Activated naive CD8-positive, alpha-beta T cell (primary cell): Measurements from ENCODE around the gene ARHGEF6.

Experiments used
- H3K27ac Mint-ChIP-seq: one replicate; pipeline ENCODE4 v1.8.0; 2021; ENCODE audit warnings: mixed read lengths
- H3K27me3 Mint-ChIP-seq: one replicate; pipeline ENCODE4 v1.8.0; 2021; ENCODE audit warnings: mixed read lengths
- H3K36me3 Mint-ChIP-seq: one replicate; pipeline ENCODE4 v1.8.0; 2021; ENCODE audit warnings: mixed read lengths
- H3K4me1 Mint-ChIP-seq: one replicate; pipeline ENCODE4 v1.8.0; 2021; ENCODE audit warnings: low read depth, mixed read lengths
- H3K4me3 Mint-ChIP-seq: one replicate; pipeline ENCODE4 v1.8.0; 2021; ENCODE audit warnings: mild to moderate bottlenecking, mixed read lengths
- H3K9me3 Mint-ChIP-seq: one replicate; pipeline ENCODE4 v1.8.0; 2021; ENCODE audit warnings: low read depth, mixed read lengths

The ARHGEF6 gene

DNA sequence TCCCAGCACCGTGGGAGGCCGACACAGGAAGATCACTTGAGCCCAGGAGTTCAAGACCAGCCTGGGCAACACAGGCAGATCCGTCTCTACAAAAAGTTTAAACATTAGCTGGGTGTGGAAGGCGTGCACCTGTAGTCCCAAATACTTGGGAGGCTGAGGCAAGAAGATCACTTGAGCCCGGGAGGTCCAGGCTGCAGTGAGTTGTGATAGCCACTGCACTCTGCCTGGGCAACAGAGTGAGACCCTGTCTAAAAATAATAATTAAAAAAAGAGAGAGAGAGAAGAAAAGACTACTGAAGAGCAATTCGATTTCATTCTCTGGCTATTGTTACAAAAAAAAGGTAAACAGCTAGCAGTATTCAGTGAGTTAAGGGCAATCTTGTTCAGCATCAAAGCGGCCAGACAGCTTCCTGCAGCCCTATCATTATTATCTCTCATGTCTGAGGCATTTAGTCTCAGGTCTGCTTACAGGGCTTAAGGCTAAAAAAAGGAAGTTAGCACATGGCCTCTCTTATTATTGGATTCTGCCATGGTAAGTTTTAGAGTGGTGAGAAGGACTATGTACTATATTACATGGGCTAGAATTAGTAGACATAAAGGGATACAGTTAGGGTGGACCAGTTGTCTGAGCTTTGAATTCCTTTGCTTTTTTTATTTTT, 37.9 kb downstream of the ARHGEF6 start:
- Mint-ChIP-seq H3K4me3 (no peak overlapping the region), H3K27ac (peak overlapping the region; percentile 90), H3K36me3 (peaks cover 17% of the 10 kb centered on the region), H3K27me3 (no peaks in the 10 kb centered on the region), H3K9me3 (no peaks in the 10 kb centered on the region), H3K4me1 (peaks cover 69% of the 10 kb centered on the region)

DNA sequence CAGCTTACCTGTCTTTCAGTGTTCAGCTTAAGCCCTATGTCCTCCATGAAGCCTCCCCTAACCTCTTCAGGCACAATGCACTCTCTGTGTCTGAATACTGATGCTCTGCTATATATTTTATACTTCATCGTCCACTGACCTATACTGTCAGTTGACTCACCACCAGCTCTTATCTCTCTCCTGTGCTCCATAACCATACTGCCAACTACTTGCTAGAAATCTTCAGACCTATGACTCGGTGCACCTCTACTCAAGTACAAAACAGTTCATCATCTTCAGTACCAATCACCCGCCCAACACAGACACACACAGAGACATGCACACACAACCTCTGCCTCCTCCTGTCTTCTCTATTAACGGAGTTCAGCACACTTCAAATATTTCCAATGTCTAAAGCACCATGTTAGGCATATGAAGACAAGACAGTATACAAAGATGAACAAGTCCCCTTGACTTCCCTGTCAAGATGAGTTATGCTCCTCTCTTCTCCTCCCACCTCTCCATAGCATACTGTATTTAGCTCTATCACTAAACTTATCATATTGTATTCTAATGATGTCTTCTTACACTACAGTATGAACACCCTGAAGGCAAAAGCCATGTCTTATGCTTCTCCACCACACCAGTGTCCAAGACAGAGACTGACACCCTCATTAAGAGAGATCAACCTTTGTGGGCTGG, 42.5 kb downstream of the ARHGEF6 start:
- Mint-ChIP-seq H3K27ac (peak overlapping the region; percentile 76), H3K9me3 (no peaks in the 10 kb centered on the region), H3K4me1 (peaks cover 47% of the 10 kb centered on the region)

DNA sequence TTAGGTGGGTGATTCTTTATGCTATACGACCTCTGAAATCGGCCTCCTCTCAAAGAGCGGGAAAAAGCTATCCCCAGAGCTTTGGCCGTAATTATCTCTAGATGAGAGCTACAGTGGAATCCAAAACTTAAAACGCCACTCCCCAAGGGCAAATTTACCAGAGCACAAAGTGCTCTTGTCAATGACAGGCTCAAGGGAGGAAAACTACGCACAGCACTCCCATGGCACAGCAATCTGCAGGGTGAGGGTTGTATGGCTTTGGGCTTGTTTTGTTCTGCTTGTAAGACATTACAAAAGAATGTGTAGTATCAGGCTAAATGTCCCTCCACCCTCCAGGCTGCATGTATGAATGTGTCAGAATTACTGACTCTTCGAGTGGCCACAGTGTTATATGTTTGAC, 44.0 kb downstream of the ARHGEF6 start:
- Mint-ChIP-seq H3K9me3 (no peaks in the 10 kb centered on the region), H3K4me3 (no peak overlapping the region), H3K36me3 (peaks cover 7% of the 10 kb centered on the region), H3K4me1 (peaks cover 46% of the 10 kb centered on the region), H3K27me3 (no peaks in the 10 kb centered on the region), H3K27ac (no peak overlapping the region)

More for the DNA sequence above, 42.5 kb downstream of the ARHGEF6 start:
- no peak overlapping the region for H3K4me3 Mint-ChIP-seq
- peaks cover 7% of the 10 kb centered on the region for H3K36me3 Mint-ChIP-seq
- H3K27me3 Mint-ChIP-seq: no peaks in the 10 kb centered on the region

DNA sequence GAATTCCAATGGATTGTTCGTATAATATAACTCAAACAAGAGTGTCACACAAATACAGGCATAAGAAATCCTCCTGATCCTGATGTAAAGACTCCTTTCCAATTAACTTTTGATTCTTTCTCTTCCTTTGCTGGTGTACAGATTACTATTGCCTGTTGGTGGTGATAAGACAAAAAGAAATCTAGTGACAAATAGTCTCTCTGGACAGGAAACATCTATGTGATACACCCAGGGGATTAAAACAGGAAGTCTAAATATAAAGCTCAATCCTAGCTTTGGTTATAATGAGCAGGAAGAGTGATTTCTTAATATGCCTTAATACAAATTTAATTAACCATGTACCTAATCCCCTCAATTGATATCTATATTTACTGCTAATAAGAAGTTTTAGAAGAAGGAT, 45.1 kb downstream of the ARHGEF6 start:
- Mint-ChIP-seq H3K27ac (peak overlapping the region; percentile 46), H3K4me1 (peaks cover 57% of the 10 kb centered on the region), H3K27me3 (no peaks in the 10 kb centered on the region), H3K9me3 (no peaks in the 10 kb centered on the region), H3K4me3 (no peak overlapping the region), H3K36me3 (peaks cover 10% of the 10 kb centered on the region)

DNA sequence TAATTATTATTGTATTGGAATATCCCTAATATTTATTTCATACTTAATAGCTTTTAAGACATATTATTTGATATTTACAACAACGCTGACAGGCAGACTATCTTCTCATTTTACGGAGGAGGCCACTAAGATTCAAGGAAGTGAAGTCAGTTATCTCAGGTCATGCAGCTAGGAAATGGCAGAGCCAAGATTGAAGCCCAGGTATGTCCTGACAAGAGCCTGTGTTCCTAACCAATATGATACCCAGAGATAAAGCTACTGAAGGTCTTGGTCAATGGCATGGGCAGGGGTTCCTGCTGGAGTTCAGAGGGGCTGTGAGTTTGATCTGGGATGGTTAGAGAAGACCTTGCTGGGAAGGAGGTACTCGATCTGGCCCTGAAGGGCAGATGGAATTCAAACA, 47.1 kb downstream of the ARHGEF6 start:
- Mint-ChIP-seq H3K4me1 (peaks cover 54% of the 10 kb centered on the region), H3K27me3 (no peaks in the 10 kb centered on the region), H3K27ac (peak overlapping the region; percentile 50), H3K9me3 (no peaks in the 10 kb centered on the region), H3K36me3 (peaks cover 10% of the 10 kb centered on the region), H3K4me3 (no peak overlapping the region)

DNA sequence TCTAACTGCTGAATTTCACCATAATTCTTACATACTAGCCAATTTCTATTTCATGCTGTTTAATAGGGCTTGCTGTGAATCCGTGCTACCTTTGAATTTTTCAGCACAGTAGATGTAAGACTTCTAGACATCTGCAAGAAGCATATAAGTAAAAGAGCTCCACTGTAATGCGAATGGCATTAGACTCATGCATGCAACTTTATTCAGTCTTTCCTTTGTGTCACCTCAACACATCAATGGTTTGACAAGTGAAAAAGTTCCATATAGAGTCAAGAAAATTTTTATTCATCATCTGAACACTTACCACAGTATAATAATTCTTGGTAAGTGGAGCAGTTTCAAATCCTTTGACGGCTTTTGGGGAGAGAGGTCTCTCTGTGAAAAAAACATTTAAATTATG, 48.9 kb downstream of the ARHGEF6 start:
- Mint-ChIP-seq H3K27me3 (no peaks in the 10 kb centered on the region), H3K9me3 (no peaks in the 10 kb centered on the region), H3K27ac (peak overlapping the region; percentile 86), H3K36me3 (peaks cover 6% of the 10 kb centered on the region), H3K4me1 (peaks cover 55% of the 10 kb centered on the region), H3K4me3 (peak overlapping the region; percentile 64)

DNA sequence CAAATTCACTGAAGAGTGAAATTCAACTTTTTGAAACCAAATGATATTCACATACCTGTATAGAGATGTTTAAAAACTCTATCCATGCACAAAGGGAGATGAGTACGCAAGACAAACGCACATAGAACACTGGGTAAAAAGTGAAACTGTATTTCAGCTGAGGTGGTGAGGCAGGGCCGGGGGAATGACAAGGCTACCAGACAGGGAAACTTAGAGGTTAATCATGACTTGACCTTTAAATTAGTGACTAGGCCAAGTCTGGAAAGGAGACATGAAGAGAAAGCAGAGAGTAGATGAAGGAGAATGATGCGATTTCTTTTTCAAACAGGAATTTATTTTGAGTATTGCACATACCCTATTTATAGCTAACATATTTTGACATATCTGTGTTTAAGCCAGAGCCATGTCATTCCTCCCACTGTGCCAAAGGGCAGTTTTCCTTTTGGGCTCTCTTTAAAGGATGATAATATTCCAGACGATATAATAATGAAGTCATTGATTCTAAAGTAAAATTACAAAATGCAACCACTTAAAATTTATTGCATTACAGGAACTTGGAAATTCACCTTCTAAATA, 49.4 kb downstream of the ARHGEF6 start:
- Mint-ChIP-seq H3K4me1 (peaks cover 57% of the 10 kb centered on the region), H3K27ac (peak overlapping the region; percentile 86)

DNA sequence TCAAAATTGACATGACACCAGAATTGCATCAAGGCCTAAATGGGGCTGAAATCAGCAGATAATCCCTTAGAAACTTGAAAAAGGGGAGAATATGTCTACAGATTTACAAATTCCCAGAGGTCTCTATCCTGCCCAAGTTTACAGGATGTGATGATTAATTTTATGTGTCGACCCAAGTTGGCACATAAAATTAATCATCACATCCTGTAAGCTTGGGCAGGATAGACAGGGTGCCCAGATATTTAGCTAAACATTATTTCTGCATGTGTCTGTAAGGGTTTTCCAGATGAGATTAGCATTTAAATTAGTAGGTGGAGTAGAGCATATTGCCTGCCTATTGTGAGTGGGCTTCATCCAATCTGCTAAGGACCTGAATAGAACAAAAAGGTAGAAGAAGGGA, 52.3 kb downstream of the ARHGEF6 start:
- H3K4me3 Mint-ChIP-seq: no peak overlapping the region
- H3K27ac Mint-ChIP-seq: peak overlapping the region; percentile 84
- H3K4me1 Mint-ChIP-seq: peaks cover 45% of the 10 kb centered on the region
- H3K36me3 Mint-ChIP-seq: peaks cover 6% of the 10 kb centered on the region
- H3K9me3 Mint-ChIP-seq: no peaks in the 10 kb centered on the region
- no peaks in the 10 kb centered on the region for H3K27me3 Mint-ChIP-seq

More for the DNA sequence above, 49.4 kb downstream of the ARHGEF6 start:
- Mint-ChIP-seq H3K27me3 (no peaks in the 10 kb centered on the region), H3K9me3 (no peaks in the 10 kb centered on the region), H3K4me3 (peak overlapping the region; percentile 64), H3K36me3 (peaks cover 6% of the 10 kb centered on the region)

DNA sequence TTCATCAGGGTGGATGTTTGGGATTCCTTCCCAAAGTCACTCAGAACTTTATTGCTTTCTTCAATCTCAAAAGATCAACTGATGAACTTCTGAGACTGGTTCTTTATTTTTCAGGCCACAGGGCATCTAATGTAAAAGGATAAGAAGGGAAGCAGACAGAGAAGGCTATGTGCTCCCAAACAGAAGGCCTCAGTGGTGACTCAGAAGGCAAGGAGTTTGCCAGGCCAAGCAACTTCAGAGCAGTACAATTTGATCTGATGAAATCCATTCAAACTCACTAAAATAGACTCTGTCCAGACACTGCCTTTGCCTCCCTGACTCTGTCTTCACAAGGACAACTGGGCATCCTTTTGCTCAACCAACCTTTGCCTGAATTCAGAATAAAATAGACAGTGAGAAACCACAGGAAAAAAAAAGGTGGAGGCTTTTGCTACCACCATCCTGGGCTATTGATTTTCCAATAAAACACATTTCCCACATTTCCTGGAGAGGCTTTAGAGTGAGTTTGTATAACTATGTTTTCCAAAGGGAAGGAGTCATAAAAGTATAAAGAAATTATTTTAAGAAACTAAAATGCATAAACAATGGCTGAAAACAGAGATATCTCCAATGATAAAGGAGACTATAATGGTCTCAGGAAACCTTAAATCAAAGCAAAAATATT, 55.2 kb downstream of the ARHGEF6 start:
- Mint-ChIP-seq H3K9me3 (no peaks in the 10 kb centered on the region), H3K27ac (no peak overlapping the region), H3K4me3 (no peak overlapping the region), H3K4me1 (peaks cover 30% of the 10 kb centered on the region), H3K27me3 (no peaks in the 10 kb centered on the region), H3K36me3 (peaks cover 4% of the 10 kb centered on the region)

DNA sequence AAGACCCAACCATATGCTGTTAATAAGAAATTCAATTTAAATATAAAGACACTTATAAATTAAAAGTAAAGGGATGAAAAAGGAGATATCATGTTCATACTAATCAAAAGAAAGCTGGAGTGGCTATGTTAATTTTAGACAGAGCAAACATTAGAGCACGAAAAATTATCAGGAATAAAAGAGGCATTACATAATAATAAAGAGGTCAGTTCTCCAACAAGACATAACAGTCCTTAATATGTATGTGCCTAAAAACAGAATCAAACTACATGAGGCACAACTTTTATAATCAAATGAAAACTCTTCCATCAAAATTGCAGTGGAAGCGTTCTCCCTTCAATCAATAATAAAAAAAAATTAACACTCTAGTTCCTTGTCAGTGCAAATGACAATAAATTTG, 62.6 kb downstream of the ARHGEF6 start:
- H3K27ac Mint-ChIP-seq: no peak overlapping the region

DNA sequence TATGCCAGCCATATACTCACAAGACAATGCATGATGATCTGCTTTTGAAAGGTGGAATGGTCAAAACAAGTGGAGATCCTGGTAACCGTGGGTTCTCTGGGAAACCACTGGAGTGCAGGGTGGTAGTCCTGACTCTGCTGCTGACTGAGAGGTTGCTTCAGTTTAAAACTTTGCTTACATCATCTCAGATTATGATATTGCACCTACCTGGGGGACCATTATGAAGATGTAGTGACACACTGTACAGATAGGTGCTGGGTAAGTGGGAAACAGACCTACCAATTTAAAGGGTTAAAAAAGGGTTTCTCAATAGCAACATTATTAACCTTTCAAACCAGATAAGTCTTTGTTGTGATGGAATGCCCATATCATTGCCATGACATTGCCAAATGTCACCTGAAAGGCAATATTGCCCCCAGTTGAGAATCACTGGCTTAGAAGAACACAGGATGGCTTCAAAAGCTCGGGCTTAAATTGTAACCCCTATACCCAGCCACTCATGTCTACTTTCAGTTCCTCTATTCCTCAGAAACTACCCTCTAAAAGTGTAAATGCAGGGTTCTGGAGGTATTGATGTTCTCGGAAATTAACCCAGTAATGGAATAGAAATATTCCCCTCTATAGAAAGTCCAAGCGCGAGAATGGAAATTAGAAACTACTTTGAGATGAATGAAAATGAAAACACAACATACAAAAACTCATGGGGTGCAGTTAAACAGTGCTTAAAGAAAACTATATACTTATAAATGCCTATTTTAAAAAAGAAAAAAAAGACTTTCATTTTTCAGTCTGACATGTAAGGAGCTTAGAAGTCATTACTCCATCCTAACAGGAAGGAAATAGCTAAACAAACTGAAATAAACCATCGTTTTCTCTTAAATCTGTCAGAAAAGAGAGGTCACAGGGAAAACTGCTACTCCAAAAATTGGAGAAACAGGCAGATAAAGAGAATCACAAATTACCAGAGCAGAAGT, 65.8 kb downstream of the ARHGEF6 start:
- Mint-ChIP-seq H3K9me3 (no peaks in the 10 kb centered on the region), H3K27ac (peak overlapping the region; percentile 86), H3K4me1 (peaks cover 68% of the 10 kb centered on the region), H3K36me3 (peaks cover under 1% of the 10 kb centered on the region), H3K4me3 (peak overlapping the region; percentile 73), H3K27me3 (no peaks in the 10 kb centered on the region)

More for the DNA sequence above, 62.6 kb downstream of the ARHGEF6 start:
- H3K36me3 Mint-ChIP-seq: peaks cover 2% of the 10 kb centered on the region
- no peaks in the 10 kb centered on the region for H3K9me3 Mint-ChIP-seq
- H3K4me1 Mint-ChIP-seq: peaks cover 57% of the 10 kb centered on the region
- H3K27me3 Mint-ChIP-seq: no peaks in the 10 kb centered on the region
- H3K4me3 Mint-ChIP-seq: no peak overlapping the region

DNA sequence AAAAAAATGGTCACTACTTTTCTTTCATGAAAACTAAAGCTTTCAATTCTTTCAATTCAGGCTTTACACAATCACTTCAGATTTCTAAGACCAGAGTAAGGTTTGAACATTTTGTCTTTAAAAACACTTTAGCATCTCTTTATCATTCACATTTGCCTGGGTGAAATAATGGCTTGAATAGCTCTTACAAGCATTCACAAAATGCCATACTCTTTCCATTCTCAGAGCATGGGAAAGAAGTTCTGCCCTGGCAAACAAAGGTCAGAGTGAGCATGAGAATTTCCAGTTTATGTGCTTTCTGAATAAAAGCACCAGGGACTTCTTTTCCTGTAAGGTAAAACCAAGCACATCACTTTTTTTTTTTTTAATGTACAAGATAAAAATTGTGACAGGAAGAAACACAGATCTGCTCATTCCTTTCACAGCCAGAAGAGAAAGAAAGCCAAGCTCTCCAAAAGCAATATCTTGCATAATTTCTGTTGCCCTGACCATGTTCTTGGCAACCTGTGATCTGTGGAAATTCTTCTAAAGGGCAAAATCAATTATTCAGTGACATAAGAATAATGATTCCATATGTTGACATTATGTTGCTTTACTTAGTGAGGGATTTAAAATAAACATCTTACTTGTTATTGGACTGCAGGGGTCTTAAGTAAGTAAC, 68.0 kb downstream of the ARHGEF6 start:
- no peaks in the 10 kb centered on the region for H3K36me3 Mint-ChIP-seq
- peaks cover 70% of the 10 kb centered on the region for H3K4me1 Mint-ChIP-seq
- H3K27ac Mint-ChIP-seq: peak overlapping the region; percentile 73
- H3K27me3 Mint-ChIP-seq: no peaks in the 10 kb centered on the region
- H3K4me3 Mint-ChIP-seq: no peak overlapping the region
- H3K9me3 Mint-ChIP-seq: no peaks in the 10 kb centered on the region

DNA sequence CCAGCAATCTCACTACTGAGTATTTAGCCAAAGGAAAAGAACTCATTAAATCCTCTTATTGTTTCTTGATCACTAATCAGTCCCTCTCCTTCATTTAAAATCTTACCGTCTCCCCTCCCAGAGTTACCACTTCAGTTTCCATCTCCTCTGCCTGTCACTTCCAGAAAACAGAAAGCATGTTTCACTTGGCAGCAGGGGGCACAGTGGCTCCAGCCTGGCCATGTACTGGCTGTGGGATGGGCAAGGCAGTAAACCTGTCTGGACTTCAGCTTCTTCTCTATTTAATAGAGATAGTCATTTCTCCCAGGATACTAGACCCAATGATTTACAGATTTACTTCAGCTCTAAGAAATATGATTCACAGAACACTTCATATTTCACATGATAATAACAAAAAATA, 69.6 kb downstream of the ARHGEF6 start:
- Mint-ChIP-seq H3K9me3 (no peaks in the 10 kb centered on the region), H3K27ac (peak overlapping the region; percentile 98), H3K27me3 (no peaks in the 10 kb centered on the region), H3K4me3 (no peak overlapping the region), H3K4me1 (peaks cover 58% of the 10 kb centered on the region), H3K36me3 (peaks cover 2% of the 10 kb centered on the region)
